CD14-positive monocyte (primary cell): Measurements from ENCODE around the gene CARMIL1. TPM values are rescaled to one million over a fixed set of nuclear protein-coding genes. Genes with fewer than 3 reads are reported as not detected.

Experiments used
- DNase-seq, 3 donors: peaks; one replicate each; pipeline ENCODE4 v3.0.0-alpha.2; 2011 to 2022
- H2AFZ ChIP-seq: 2 replicates; pipeline ENCODE4 v1.6.0; 2012; ENCODE audit warnings: mild to moderate bottlenecking, low read depth, low read length, inconsistent platforms; ENCODE audit not compliant: insufficient read depth, poor library complexity, severe bottlenecking
- H3K27ac ChIP-seq, 2 donors: 1 replicate in 1 of 2; 2 replicates in 1 of 2; pipeline ENCODE4 v1.5.1; 2012 to 2013; ENCODE audit warnings: low read length in 2 of 2, control low read depth in 1 of 2, inconsistent platforms in 1 of 2, low read depth in 1 of 2, mild to moderate bottlenecking in 1 of 2
- H3K27me3 ChIP-seq, 2 donors: one replicate each; pipeline versions ENCODE4 v1.6.0 to v1.6.1; 2011 to 2013; ENCODE audit warnings: low read length in 2 of 2; ENCODE audit not compliant: control insufficient read depth in 2 of 2, insufficient read depth in 2 of 2
- H3K36me3 ChIP-seq, 2 donors: replicated peaks in 1 of 2; 1 replicate in 1 of 2; 2 replicates in 1 of 2; pipeline versions ENCODE4 v1.5.1 to v1.6.1; 2012 to 2013; ENCODE audit warnings: low read length in 2 of 2, control low read depth in 1 of 2, inconsistent platforms in 1 of 2, mild to moderate bottlenecking in 1 of 2; ENCODE audit not compliant: insufficient read depth in 2 of 2, control insufficient read depth in 1 of 2
- H3K4me1 ChIP-seq, 2 donors: 1 replicate in 1 of 2; 2 replicates in 1 of 2; pipeline versions ENCODE4 v1.5.1 to v1.6.1; 2012 to 2013; ENCODE audit warnings: low read length in 2 of 2, control low read depth in 1 of 2, inconsistent platforms in 1 of 2, mild to moderate bottlenecking in 1 of 2, moderate library complexity in 1 of 2; ENCODE audit not compliant: insufficient read depth in 2 of 2, control insufficient read depth in 1 of 2
- H3K4me2 ChIP-seq: replicated peaks from 2 replicates; pipeline ENCODE3; 2012; ENCODE audit warnings: low read length, moderate library complexity, mild to moderate bottlenecking; ENCODE audit not compliant: poor library complexity, severe bottlenecking; ENCODE audit errors: extremely low read depth
- H3K4me3 ChIP-seq, 3 experiments: fragments of 200-600 bp in 1 of 3; sonication (generic) in 1 of 3; replicated peaks in 1 of 3; 1 replicate in 2 of 3; 2 replicates in 1 of 3; pipeline ENCODE4 v1.5.1; 2011 to 2013; ENCODE audit warnings: low read length in 3 of 3, mild to moderate bottlenecking in 3 of 3, control low read depth in 2 of 3, low read depth in 2 of 3, inconsistent platforms in 1 of 3, moderate library complexity in 1 of 3
- H3K79me2 ChIP-seq: 2 replicates; pipeline ENCODE4 v1.6.0; 2012; ENCODE audit warnings: mild to moderate bottlenecking, control low read depth, inconsistent platforms, low read length, moderate library complexity; ENCODE audit not compliant: insufficient read depth
- H3K9ac ChIP-seq: 2 replicates; pipeline ENCODE4 v1.6.0; 2017; ENCODE audit warnings: low read length, mild to moderate bottlenecking; ENCODE audit not compliant: insufficient read depth, poor library complexity, severe bottlenecking
- H3K9me3 ChIP-seq, 2 donors: replicated peaks in 1 of 2; 1 replicate in 1 of 2; 2 replicates in 1 of 2; pipeline versions ENCODE4 v1.5.1 to v1.6.1; 2012 to 2013; ENCODE audit warnings: low read length in 2 of 2, control low read depth in 1 of 2; ENCODE audit not compliant: control insufficient read depth in 1 of 2, insufficient read depth in 1 of 2
- H4K20me1 ChIP-seq: 2 replicates; pipeline ENCODE4 v1.6.0; 2012; ENCODE audit warnings: mild to moderate bottlenecking, low read length, control low read depth, moderate library complexity; ENCODE audit not compliant: insufficient read depth
- H3K27ac Mint-ChIP-seq, 7 donors: one replicate each; pipeline ENCODE4 v1.8.0; 2020; ENCODE audit warnings: mild to moderate bottlenecking in 7 of 7, mixed read lengths in 7 of 7, moderate library complexity in 6 of 7, inconsistent platforms in 2 of 7
- H3K27me3 Mint-ChIP-seq, 3 donors: one replicate each; pipeline ENCODE4 v1.8.0; 2021 to 2022; ENCODE audit warnings: low read depth in 3 of 3, mild to moderate bottlenecking in 3 of 3, mixed read lengths in 3 of 3, moderate library complexity in 3 of 3, inconsistent platforms in 1 of 3
- H3K36me3 Mint-ChIP-seq, 2 donors: one replicate each; pipeline ENCODE4 v1.8.0; 2020; ENCODE audit warnings: mixed read lengths in 2 of 2, inconsistent platforms in 1 of 2, mild to moderate bottlenecking in 1 of 2
- H3K4me1 Mint-ChIP-seq: one replicate; pipeline ENCODE4 v1.8.0; 2020; ENCODE audit warnings: mild to moderate bottlenecking, mixed read lengths
- H3K4me3 Mint-ChIP-seq, 2 donors: one replicate each; pipeline ENCODE4 v1.8.0; 2020; ENCODE audit warnings: mild to moderate bottlenecking in 2 of 2, mixed read lengths in 2 of 2, moderate library complexity in 1 of 2
- H3K9me3 Mint-ChIP-seq, 7 donors: one replicate each; pipeline ENCODE4 v1.8.0; 2020 to 2022; ENCODE audit warnings: mixed read lengths in 7 of 7, mild to moderate bottlenecking in 6 of 7, moderate library complexity in 6 of 7, inconsistent platforms in 2 of 7
- WGBS: methylation state at CpG from one replicate; pipeline ENCODE4 v1.1.5; 2013; ENCODE audit warnings: missing lambda C conversion rate; ENCODE audit not compliant: insufficient coverage; 5-methylcytosine and 5-hydroxymethylcytosine counted together
- intact Hi-C, 2 donors: fragments of 100-400 bp; cut with micrococcal nuclease; formaldehyde crosslinking; loops; one replicate each; pipeline versions ENCODE4 v1.15.0 to v1.15.1; 2023
- polyA plus RNA-seq, 3 donors: library from polyadenylated mRNA; depleted of rRNA in 1 of 3; unstranded in 2 of 3; stranded (reverse) in 1 of 3; fragments of 300-500 nt in 2 of 3; fragments of >200 nt in 1 of 3; fragmentation: Illumina TruSeq in 2 of 3; gene quantifications; 1 replicate in 2 of 3; 2 replicates in 1 of 3; pipeline ENCODE4 v1.2.3, GENCODE V29; 2012 to 2021
- TF ChIP-seq, protein P1 (sequence below): fragments of 200-600 bp; IDR thresholded peaks from one replicate; pipeline ENCODE4 v1.8.0; 2022; ENCODE audit warnings: antibody characterized with exemption, mild to moderate bottlenecking

CARMIL1 gene
- polyA plus RNA-seq, 3 donors, result 0.30 to 0.49 (median 0.41) TPM

DNA sequence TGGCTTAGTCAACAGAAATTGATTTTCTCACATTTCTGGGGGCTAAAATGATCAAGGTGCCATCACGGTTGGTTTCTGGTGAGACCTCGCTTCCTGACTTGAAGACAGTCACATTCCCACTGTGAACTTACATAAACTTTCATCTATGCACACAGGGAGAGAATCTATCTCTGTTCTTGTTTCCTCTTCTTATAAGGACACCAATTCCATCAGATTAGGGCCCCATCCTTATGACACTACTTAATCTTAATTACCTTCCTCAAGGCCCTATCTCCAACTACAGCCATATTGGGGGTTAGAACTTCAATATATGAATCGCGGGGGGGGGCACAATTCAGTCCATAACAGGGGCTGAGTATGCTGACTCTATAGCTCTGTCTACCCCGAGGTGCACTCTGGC is 362.2 kb downstream of the CARMIL1 start:
- peaks cover 0 to 6% (median 0%) of the 10 kb centered on the region in 7 donors for H3K9me3 Mint-ChIP-seq
- H3K4me1 Mint-ChIP-seq, result peaks cover 4% of the 10 kb centered on the region
- no peak overlapping the region for H3K4me2 ChIP-seq
- TF ChIP-seq, protein P1, sequence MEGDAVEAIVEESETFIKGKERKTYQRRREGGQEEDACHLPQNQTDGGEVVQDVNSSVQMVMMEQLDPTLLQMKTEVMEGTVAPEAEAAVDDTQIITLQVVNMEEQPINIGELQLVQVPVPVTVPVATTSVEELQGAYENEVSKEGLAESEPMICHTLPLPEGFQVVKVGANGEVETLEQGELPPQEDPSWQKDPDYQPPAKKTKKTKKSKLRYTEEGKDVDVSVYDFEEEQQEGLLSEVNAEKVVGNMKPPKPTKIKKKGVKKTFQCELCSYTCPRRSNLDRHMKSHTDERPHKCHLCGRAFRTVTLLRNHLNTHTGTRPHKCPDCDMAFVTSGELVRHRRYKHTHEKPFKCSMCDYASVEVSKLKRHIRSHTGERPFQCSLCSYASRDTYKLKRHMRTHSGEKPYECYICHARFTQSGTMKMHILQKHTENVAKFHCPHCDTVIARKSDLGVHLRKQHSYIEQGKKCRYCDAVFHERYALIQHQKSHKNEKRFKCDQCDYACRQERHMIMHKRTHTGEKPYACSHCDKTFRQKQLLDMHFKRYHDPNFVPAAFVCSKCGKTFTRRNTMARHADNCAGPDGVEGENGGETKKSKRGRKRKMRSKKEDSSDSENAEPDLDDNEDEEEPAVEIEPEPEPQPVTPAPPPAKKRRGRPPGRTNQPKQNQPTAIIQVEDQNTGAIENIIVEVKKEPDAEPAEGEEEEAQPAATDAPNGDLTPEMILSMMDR, result no peak
- peaks cover 0 to 4% of the 10 kb centered on the region in 2 donors for H3K4me1 ChIP-seq
- H3K4me3 Mint-ChIP-seq, result no peak overlapping the region
- H3K36me3 Mint-ChIP-seq, result no peaks in the 10 kb centered on the region
- 100% methylated on average over 1 of the region's 5 CpGs for WGBS
- peaks cover 15 to 23% of the 10 kb centered on the region in 2 donors for H3K27me3 ChIP-seq
- H3K4me3 ChIP-seq, result no peak overlapping the region
- H3K27ac Mint-ChIP-seq, result peak overlapping the region in 1 of 7 donors; percentile 2
- no peaks in the 10 kb centered on the region for H4K20me1 ChIP-seq
- no peak for DNase-seq
- H3K9ac ChIP-seq, result no peak overlapping the region
- H3K9me3 ChIP-seq, result no peaks in the 10 kb centered on the region
- H3K79me2 ChIP-seq, result no peaks in the 10 kb centered on the region
- H3K27ac ChIP-seq, result no peak overlapping the region
- peaks cover 12 to 28% (median 12%) of the 10 kb centered on the region in 3 donors for H3K27me3 Mint-ChIP-seq
- H3K36me3 ChIP-seq, result no peaks in the 10 kb centered on the region
- intact Hi-C loops, result no loop called here
- no peak overlapping the region for H2AFZ ChIP-seq

DNA sequence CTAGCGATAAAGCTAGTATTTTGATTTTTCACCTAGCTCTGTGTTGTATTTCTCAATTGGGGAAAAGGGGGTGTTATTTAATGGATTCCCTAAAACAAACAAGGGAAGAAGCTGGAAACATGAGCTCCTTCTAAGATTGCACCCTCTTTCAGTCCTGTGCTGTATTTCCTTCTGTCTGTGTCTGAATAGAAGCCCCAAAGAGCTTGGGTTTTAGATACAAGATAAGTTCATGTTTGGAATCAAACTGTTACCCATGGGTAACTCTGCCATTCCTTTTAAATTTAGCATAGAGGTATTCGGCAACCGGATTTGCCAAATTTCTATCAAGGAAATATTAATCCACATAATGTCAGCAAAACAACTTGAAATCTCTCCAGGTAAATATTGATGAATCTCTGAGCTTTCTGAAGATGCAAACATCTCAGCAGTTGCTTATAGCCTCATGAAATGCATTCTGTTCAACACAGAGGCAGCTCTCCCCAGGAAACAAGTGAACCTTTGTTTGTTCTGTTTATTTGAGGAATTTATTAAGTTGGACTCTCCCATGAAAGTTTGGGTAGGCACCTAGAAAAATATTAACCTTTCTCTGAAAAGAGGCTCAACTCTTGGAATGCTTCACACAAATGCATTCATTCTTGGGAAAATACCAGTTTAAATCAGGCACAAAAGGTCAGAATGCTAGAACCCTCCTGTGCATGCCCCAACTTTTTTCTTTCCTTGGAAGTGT is 362.9 kb downstream of the CARMIL1 start:
- DNase-seq, result no peak
- H3K4me3 ChIP-seq, result no peak overlapping the region
- Mint-ChIP-seq H3K36me3 (no peaks in the 10 kb centered on the region), H3K4me1 (peaks cover 4% of the 10 kb centered on the region), H3K27ac (no peak overlapping the region), H3K9me3 (peaks cover 0 to 6% (median 0%) of the 10 kb centered on the region in 7 donors), H3K4me3 (no peak overlapping the region), H3K27me3 (peaks cover 12 to 31% (median 13%) of the 10 kb centered on the region in 3 donors)
- no CpG with 5 or more reads among the region's 3 CpGs for WGBS
- no peaks in the 10 kb centered on the region for H3K79me2 ChIP-seq
- no peaks in the 10 kb centered on the region for H3K9me3 ChIP-seq
- H3K4me1 ChIP-seq, result peaks cover 0 to 4% of the 10 kb centered on the region in 2 donors
- H3K27me3 ChIP-seq, result peaks cover 15 to 23% of the 10 kb centered on the region in 2 donors
- H2AFZ ChIP-seq, result no peak overlapping the region
- H3K9ac ChIP-seq, result no peak overlapping the region
- TF ChIP-seq, protein P1, result no peak
- no peaks in the 10 kb centered on the region for H4K20me1 ChIP-seq
- H3K36me3 ChIP-seq, result no peaks in the 10 kb centered on the region
- H3K27ac ChIP-seq, result no peak overlapping the region
- intact Hi-C loops, result no loop called here
- H3K4me2 ChIP-seq, result no peak overlapping the region
